Measurements from ENCODE around the gene NR2F2. TPM values are rescaled to one million over a fixed set of nuclear protein-coding genes. Genes with fewer than 3 reads are reported as not detected.

The NR2F2 gene
- total and polyA plus RNA-seq, 2 donors (not counting 1 experiment from before 2014, with no cell fraction given): not detected

GRCh38 chr15:96359616-96360521 is 29.4 kb downstream of the NR2F2 start:
- peaks cover 21 to 23% of the 10 kb centered on the region in 2 donors for H3K4me1 ChIP-seq (ENCODE audit: control insufficient read depth in 2 of 2, insufficient read depth in 2 of 2, low read length in 2 of 2)
- no peaks in the 10 kb centered on the region for H4K20me1 ChIP-seq (ENCODE audit: control insufficient read depth, insufficient read depth, low read length, poor library complexity, severe bottlenecking)
- H2AFZ ChIP-seq (ENCODE audit: insufficient read depth, low read depth, low read length, poor library complexity, severe bottlenecking): no peak overlapping the region
- Mint-ChIP-seq H3K4me1 (peaks cover 21% of the 10 kb centered on the region), H3K27me3 (peaks cover 70% of the 10 kb centered on the region), H3K4me3 (no peak overlapping the region), H3K9me3 (ENCODE audit: insufficient read depth) (no peaks in the 10 kb centered on the region), H3K27ac (no peak overlapping the region)
- no peak overlapping the region for H3K4me2 ChIP-seq (replicated peaks; ENCODE audit: low read depth, low read length, poor library complexity, severe bottlenecking)
- intact Hi-C loops (cut with micrococcal nuclease): no loop called here
- H3K4me3 ChIP-seq (ENCODE audit: control extremely low read depth in 1 of 5, extremely low read depth in 1 of 5, insufficient read depth in 1 of 5, low read depth in 2 of 5, low read length in 4 of 5): no peak overlapping the region
- no peaks in the 10 kb centered on the region for H3K36me3 ChIP-seq (replicated peaks in 1 of 2; ENCODE audit: control extremely low read depth in 1 of 2, control insufficient read depth in 1 of 2, extremely low read depth in 1 of 2, insufficient read depth in 2 of 2, low read length in 1 of 2)
- H3K9me3 ChIP-seq (ENCODE audit: control extremely low read depth in 1 of 3, control insufficient read depth in 2 of 3, insufficient read depth in 1 of 3, low read length in 2 of 3): peaks cover 0 to 56% (median 0%) of the 10 kb centered on the region in 3 donors
- no peaks in the 10 kb centered on the region for H3K79me2 ChIP-seq (ENCODE audit: control insufficient read depth, insufficient read depth, low read length)
- peaks cover 0 to 89% (median 49%) of the 10 kb centered on the region in 4 experiments for H3K27me3 ChIP-seq (replicated peaks in 1 of 4; ENCODE audit: control extremely low read depth in 1 of 4, control insufficient read depth in 3 of 4, insufficient read depth in 4 of 4, low read length in 3 of 4)
- no peak overlapping the region for H3K27ac ChIP-seq (ENCODE audit: low read length in 2 of 2)
- no peak overlapping the region for H3K9ac ChIP-seq (ENCODE audit: low read length)
- WGBS (ENCODE audit: insufficient coverage): 10% methylated on average over 56 of the region's 57 CpGs
- ChIA-PET CTCF (no interaction called here), POLR2A (no interaction called here)
- ATAC-seq (ENCODE audit: low read depth) (no peak), DNase-seq (no peak)
- no peak for TF ChIP-seq EZH2 (IDR thresholded peaks at IDR 0.05; ENCODE audit: borderline replicate concordance, insufficient read depth, low read depth, low read length, poor library complexity, severe bottlenecking)
- TF ChIP-seq CTCF (IDR thresholded peaks at IDR 0.05): no peak
